HG03565 (cell line): ENCODE measurements around the gene DTNBP1.

ENCODE experiments used
- ATAC-seq: cut with Tn5 transposase; IDR thresholded peaks from one replicate; pipeline ENCODE4 v1.9.1; 2021; ENCODE audit warnings: mild to moderate bottlenecking, moderate library complexity; ENCODE audit not compliant: unreplicated experiment

The DTNBP1 gene, protein sequence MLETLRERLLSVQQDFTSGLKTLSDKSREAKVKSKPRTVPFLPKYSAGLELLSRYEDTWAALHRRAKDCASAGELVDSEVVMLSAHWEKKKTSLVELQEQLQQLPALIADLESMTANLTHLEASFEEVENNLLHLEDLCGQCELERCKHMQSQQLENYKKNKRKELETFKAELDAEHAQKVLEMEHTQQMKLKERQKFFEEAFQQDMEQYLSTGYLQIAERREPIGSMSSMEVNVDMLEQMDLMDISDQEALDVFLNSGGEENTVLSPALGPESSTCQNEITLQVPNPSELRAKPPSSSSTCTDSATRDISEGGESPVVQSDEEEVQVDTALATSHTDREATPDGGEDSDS

GRCh38 chr6:15662326-15663129, at the start of gene DTNBP1:
DTNBP1 (minus strand) TSS chr6:15663028; CDS start chr6:15662869, 159 bp downstream.
- ATAC-seq, result peak; percentile 54

- ATAC-seq, result no peak
Measured at GRCh38 chr6:15709651-15710269, 46.9 kb upstream of the DTNBP1 start.

DNA sequence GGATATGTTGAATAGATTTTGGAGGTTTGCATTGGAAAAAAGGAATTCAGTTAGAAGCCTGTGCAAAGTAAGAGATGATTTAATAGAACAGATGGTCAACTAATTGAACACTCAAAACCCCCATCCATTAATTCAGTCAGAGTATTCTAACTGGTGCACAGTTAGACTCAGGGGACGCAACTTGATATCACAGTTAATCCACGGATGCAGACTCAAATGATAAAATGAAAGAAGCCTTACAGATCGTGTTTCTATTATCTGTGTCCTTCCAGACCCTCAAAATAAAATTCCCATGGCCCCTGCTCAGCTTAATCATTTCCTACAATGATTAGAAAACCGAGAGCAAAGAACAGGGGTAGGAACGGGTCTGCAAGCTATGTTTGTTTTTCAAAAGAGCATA, 45.4 kb upstream of the DTNBP1 start:
- ATAC-seq, result no peak

GRCh38 chr6:15705981-15706380, 43.2 kb upstream of the DTNBP1 start:
- no peak for ATAC-seq

GRCh38 chr6:15698471-15698870, 35.6 kb upstream of the DTNBP1 start:
- no peak for ATAC-seq

GRCh38 chr6:15697895-15698294, 35.1 kb upstream of the DTNBP1 start:
- ATAC-seq, result no peak

DNA sequence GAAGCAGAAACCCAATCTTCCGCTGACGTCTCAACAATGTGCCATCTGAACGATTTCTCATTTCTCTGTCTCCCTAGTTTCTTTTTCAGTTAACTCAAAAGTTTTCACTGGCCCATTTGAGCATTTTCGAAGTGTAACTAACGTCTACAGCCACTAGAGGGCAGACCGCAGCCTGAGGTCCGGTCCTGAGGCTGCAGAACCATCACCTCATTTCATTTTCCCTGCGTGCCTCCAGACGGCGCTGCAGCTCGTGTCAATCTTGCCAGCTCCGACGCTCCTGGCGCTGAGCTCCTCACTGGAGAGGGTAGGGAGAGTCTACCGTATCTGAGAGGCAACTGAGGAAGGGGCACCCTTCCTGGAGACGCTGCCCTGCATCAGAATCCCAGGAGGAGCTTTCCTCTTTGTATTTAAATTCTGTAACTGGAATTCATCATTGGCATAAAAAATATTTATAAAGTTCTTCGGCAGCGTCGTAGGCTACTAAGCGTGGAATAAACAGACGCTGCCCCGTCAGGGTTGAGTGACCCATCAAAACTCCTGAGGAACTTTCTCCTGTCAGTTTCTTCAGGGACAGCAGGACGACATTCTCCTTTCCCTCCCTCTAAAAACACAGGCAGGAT, 28.5 kb upstream of the DTNBP1 start:
- peak; percentile 92 for ATAC-seq

GRCh38 chr6:15690510-15690909, 27.7 kb upstream of the DTNBP1 start:
- ATAC-seq, result no peak

GRCh38 chr6:15689586-15690482, 27.0 kb upstream of the DTNBP1 start:
- no peak for ATAC-seq

DNA sequence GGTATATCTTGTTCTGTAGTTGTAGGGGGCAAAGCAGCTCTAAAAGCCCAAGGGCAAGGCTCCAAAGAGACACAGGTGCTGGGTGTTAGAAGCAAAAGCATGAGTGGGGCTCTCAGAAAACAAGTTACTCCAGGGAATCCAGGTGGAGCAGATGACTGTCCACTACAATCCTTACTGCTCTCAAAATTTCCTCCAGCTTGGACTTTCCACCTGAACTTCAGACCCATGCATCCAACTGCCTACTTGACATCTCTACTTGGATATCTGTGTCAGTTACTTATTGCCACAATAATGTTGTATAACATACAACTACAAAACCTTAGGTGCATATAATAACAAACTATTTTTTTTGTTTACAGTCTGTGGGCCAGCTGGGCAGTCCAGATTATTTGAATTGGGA, 22.8 kb upstream of the DTNBP1 start:
- ATAC-seq, result no peak

GRCh38 chr6:15682965-15683822, 20.4 kb upstream of the DTNBP1 start:
- ATAC-seq, result no peak

DNA sequence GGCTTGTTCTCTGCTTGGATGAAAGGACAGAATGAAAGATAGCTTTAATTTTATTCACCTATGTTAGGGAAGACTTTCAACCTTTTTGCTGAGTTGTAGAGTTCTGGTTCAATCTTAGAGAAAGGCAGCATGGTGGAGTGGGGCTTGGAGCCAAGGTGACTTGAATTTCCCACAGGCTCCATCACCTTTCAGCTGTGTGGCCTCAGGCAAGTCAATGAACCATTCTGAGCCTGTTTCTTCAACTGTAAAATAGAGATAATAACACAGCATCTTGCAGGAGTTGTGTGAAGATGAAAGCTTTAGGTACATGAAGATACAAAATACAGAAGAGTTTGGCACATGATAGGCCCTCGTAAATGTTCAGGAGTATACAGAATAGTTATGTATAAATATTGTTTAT, 19.1 kb upstream of the DTNBP1 start:
- no peak for ATAC-seq

DNA sequence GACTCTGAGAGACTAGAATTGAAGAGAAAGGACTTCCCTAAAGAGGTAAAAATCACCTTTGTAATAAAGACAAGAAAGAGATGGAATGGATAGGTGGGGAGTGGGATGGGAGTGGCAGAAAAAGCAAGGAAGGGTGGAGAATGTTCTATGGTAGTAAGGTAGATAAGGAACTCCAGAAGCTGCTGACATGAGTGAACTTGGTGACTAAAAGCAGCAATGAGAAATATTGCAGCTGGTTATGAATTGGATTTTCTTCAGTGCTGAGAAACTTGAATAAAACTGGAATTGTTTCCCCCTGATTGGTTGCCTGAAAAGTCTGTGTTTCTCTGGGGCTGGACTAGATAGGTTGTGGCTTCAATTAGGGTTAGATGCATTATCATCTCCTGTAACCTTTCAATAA, 15.7 kb upstream of the DTNBP1 start:
- no peak for ATAC-seq

DNA sequence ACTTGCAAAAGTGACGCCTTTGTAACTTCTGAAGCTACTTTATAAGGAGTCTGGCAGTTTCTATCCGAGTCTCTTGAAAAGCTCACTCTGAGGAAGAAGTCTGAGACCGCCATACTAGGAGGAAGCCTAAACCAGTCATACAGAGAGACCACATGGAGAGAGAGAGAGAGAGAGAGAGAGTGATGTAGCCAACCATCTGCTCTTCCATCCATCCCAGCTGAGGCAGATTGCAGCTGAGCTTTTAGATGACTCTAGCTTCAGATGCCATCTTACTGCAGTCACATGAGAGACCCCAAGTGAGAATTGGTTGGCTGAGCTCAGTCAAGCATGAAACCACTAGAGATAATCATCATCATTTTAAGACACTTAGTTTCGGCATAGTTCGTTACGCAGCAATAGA, 15.0 kb upstream of the DTNBP1 start:
- no peak for ATAC-seq

- no peak for ATAC-seq
Measured at GRCh38 chr6:15675536-15676220, 12.8 kb upstream of the DTNBP1 start.

- no peak for ATAC-seq
Measured at GRCh38 chr6:15674690-15675386, 12.0 kb upstream of the DTNBP1 start.

DNA sequence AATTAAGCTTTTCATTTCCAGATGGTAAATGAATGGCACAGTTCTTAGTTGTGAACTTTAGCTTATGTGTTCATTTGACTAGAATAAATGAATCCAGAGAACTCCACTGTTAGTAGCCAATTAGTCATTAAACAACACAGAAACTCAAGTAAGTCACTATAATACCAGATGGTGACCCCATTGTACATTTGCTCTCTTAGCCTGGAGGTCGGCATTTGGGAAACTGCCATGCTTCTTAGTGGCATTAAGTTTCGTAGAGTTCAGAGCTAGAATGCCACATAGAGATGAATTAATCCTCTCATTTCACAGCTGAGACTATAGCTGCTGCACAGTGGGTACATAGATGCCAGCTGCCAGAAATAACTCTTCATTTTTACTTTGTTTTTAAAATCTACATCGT, 10.8 kb upstream of the DTNBP1 start:
- no peak for ATAC-seq

GRCh38 chr6:15672818-15673217, 10.0 kb upstream of the DTNBP1 start:
- no peak for ATAC-seq
